Pancreas (tissue), 10 donors: Measurements from ENCODE around the gene GALNT10. TPM values are rescaled to one million over a fixed set of nuclear protein-coding genes. Genes with fewer than 3 reads are reported as not detected.
A peak's percentile ranks its signal among the peaks of the same experiment; 100 is the strongest.

ENCODE experiments used
- ATAC-seq, 4 donors: fragments of 200-7000 bp; cut with Tn5 transposase; one replicate each; pipeline versions ENCODE4 v1.8.0 to v1.9.1; 2020; ENCODE audit warnings: mild to moderate bottlenecking in 4 of 4, moderate library complexity in 4 of 4
- DNase-seq, 6 donors: peaks; one replicate each; pipeline ENCODE4 v3.0.0-alpha.2; 2020
- FAIRE-seq: peaks from 2 replicates; lab custom pipeline; 2012; peaks lifted over from hg19 to GRCh38; lab: Jason Lieb, UNC
- H3K27ac ChIP-seq, 4 donors: fragments of 200-600 bp; sonication (generic); 1 replicate in 3 of 4; 2 replicates in 1 of 4; pipeline versions ENCODE4 v1.5.0 to v1.8.0; 2020
- H3K27me3 ChIP-seq, 4 donors: fragments of 200-600 bp; one replicate each; pipeline ENCODE4 v1.8.0; 2021
- H3K36me3 ChIP-seq, 3 donors: fragments of 200-600 bp; sonication (generic) in 1 of 3; one replicate each; pipeline versions ENCODE4 v1.5.0 to v1.8.0; 2020 to 2021
- H3K4me1 ChIP-seq, 3 donors: fragments of 200-600 bp; one replicate each; pipeline ENCODE4 v1.8.0; 2021
- H3K4me3 ChIP-seq, 4 donors: fragments of 200-600 bp; sonication (generic) in 2 of 4; one replicate each; pipeline versions ENCODE4 v1.5.0 to v1.8.0; 2020 to 2021
- H3K9me3 ChIP-seq, 4 donors: fragments of 200-600 bp; one replicate each; pipeline ENCODE4 v1.8.0; 2021
- WGBS, 2 donors: extraction: QIAGEN DNeasy Blood & Tissue Kit; methylation state at CpG; one replicate each; pipeline ENCODE4 v1.1.7; 2013; 5-methylcytosine and 5-hydroxymethylcytosine counted together
- intact Hi-C, 3 donors: fragments of 100-400 bp; cut with DNase I; formaldehyde crosslinking; loops; one replicate each; pipeline versions ENCODE4 v1.11.1 to v1.14.2; 2022
- polyA plus RNA-seq, 2 donors: library from polyadenylated mRNA; stranded (reverse); fragments of 200-250 nt; gene quantifications; one replicate each; pipeline ENCODE4 v1.2.3, GENCODE V29; 2013
- total RNA-seq, 6 donors: library from RNA; stranded (reverse); fragmentation: NEBNext Ultra II Directional in 4 of 6; extraction: Animal tissue kit (Norgen Biotek cat#: 25700) in 4 of 6; gene quantifications; one replicate each; pipeline versions ENCODE4 v1.2.1 to v1.2.4, GENCODE V29; 2021 to 2023
- TF ChIP-seq, protein P1 (sequence below), 4 donors: fragments of 200-600 bp; sonication (generic) in 3 of 4; IDR thresholded peaks; one replicate each; pipeline versions ENCODE4 v1.5.0 to v1.8.0; 2021; ENCODE audit warnings: antibody characterized with exemption in 4 of 4
- donor health status: healthy with polysubstance abuse.
- donor health status: DM: no; HTN: no; CAD: no; lungs with moderate emphysema.
- donor health status: DM: no; HTN: no; CAD: no.
- donor health status: control.
- donor health status: control.
- donor health status: Bipolar disorder and iron deficiency.
- donor health status: DM: yes; HTN: yes; CAD: no.
- donor health status: DM: no; HTN: no; CAD: no.
- donor health status: DM: no; HTN: no; CAD: no.
- donor health status: DM: yes; HTN: yes; CAD: no.

GALNT10 gene
- total and polyA plus RNA-seq, 8 donors, result 4.4 to 23.1 (median 13.4) TPM

GRCh38 chr5:154193701-154194121 lies 3.2 kb downstream of the GALNT10 start:
- FAIRE-seq (no peak), DNase-seq (no peak), ATAC-seq (no peak)
- Histone ChIP-seq H3K4me3 (no peak overlapping the region), H3K27me3 (no peaks in the 10 kb centered on the region), H3K36me3 (no peaks in the 10 kb centered on the region), H3K9me3 (no peaks in the 10 kb centered on the region), H3K27ac (no peak overlapping the region), H3K4me1 (peaks cover 0 to 13% (median 0%) of the 10 kb centered on the region in 3 donors)
- TF ChIP-seq, protein P1, sequence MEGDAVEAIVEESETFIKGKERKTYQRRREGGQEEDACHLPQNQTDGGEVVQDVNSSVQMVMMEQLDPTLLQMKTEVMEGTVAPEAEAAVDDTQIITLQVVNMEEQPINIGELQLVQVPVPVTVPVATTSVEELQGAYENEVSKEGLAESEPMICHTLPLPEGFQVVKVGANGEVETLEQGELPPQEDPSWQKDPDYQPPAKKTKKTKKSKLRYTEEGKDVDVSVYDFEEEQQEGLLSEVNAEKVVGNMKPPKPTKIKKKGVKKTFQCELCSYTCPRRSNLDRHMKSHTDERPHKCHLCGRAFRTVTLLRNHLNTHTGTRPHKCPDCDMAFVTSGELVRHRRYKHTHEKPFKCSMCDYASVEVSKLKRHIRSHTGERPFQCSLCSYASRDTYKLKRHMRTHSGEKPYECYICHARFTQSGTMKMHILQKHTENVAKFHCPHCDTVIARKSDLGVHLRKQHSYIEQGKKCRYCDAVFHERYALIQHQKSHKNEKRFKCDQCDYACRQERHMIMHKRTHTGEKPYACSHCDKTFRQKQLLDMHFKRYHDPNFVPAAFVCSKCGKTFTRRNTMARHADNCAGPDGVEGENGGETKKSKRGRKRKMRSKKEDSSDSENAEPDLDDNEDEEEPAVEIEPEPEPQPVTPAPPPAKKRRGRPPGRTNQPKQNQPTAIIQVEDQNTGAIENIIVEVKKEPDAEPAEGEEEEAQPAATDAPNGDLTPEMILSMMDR (IDR thresholded peaks at IDR 0.05), result no peak
- intact Hi-C loops, result loop anchor here in 2 of 3 donors (10.0 kb wide), 1 partner anchor 211 kb away; no protein-coding TSS in a partner anchor
- WGBS, 2 donors, result 91 to 94% methylated on average over 1 of the region's 1 CpG

- no peak overlapping the region for H3K4me3 ChIP-seq
- TF ChIP-seq, protein P1 (IDR thresholded peaks at IDR 0.05), result no peak
- H3K27ac ChIP-seq, result no peak overlapping the region
- DNase-seq (no peak), ATAC-seq (no peak), FAIRE-seq (no peak)
- 65 to 71% methylated on average over 8 of the region's 8 CpGs for WGBS, 2 donors
- intact Hi-C loops, result loop anchor here in 2 of 3 donors (10.0 kb wide), 1 partner anchor 210 kb away; no protein-coding TSS in a partner anchor
- no peaks in the 10 kb centered on the region for H3K27me3 ChIP-seq
- no peaks in the 10 kb centered on the region for H3K36me3 ChIP-seq
- no peaks in the 10 kb centered on the region for H3K9me3 ChIP-seq
- peaks cover 0 to 13% (median 0%) of the 10 kb centered on the region in 3 donors for H3K4me1 ChIP-seq
Measured at GRCh38 chr5:154194345-154195329, 4.1 kb downstream of the GALNT10 start.

- DNase-seq (no peak), ATAC-seq (no peak), FAIRE-seq (no peak)
- peaks cover 0 to 13% (median 0%) of the 10 kb centered on the region in 3 donors for H3K4me1 ChIP-seq
- WGBS, 2 donors, result 92 to 98% methylated on average over 1 of the region's 1 CpG
- H3K27ac ChIP-seq, result no peak overlapping the region
- no peaks in the 10 kb centered on the region for H3K27me3 ChIP-seq
- no peaks in the 10 kb centered on the region for H3K36me3 ChIP-seq
- TF ChIP-seq, protein P1 (IDR thresholded peaks at IDR 0.05), result no peak
- H3K9me3 ChIP-seq, result no peaks in the 10 kb centered on the region
- intact Hi-C loops, result loop anchor here in 2 of 3 donors (10.0 kb wide), 1 partner anchor 209 kb away; no protein-coding TSS in a partner anchor
- no peak overlapping the region for H3K4me3 ChIP-seq
Measured at GRCh38 chr5:154196281-154196680, 5.7 kb downstream of the GALNT10 start.

GRCh38 chr5:154196955-154197652 lies 6.6 kb downstream of the GALNT10 start:
- DNase-seq, result no peak
- peak; percentile 64 to 86 (median 72) for ATAC-seq
- intact Hi-C loops, result loop anchor here in 2 of 3 donors (10.0 kb wide), 1 partner anchor 208 kb away; no protein-coding TSS in a partner anchor

More at GRCh38 chr5:154196955-154197652, 6.6 kb downstream of the GALNT10 start:
- Histone ChIP-seq H3K9me3 (no peaks in the 10 kb centered on the region), H3K4me3 (no peak overlapping the region), H3K36me3 (no peaks in the 10 kb centered on the region), H3K27ac (no peak overlapping the region), H3K4me1 (peaks cover 0 to 9% (median 0%) of the 10 kb centered on the region in 3 donors), H3K27me3 (no peaks in the 10 kb centered on the region)
- WGBS, 2 donors, result 14 to 25% methylated on average over 8 of the region's 8 CpGs
- TF ChIP-seq, protein P1 (IDR thresholded peaks at IDR 0.05), result peak in 1 of 4 donors; percentile 6
- FAIRE-seq, result no peak
